ENCODE data around the gene PER3. TPM values are rescaled to one million over a fixed set of nuclear protein-coding genes. Genes with fewer than 3 reads are reported as not detected.

PER3 gene
- total and polyA plus RNA-seq, 9 of the 15 experiments (the other 6 are each of a cell fraction or from before 2014, with no cell fraction given) = 11.9 to 22.5 (median 14.6) TPM

DNA sequence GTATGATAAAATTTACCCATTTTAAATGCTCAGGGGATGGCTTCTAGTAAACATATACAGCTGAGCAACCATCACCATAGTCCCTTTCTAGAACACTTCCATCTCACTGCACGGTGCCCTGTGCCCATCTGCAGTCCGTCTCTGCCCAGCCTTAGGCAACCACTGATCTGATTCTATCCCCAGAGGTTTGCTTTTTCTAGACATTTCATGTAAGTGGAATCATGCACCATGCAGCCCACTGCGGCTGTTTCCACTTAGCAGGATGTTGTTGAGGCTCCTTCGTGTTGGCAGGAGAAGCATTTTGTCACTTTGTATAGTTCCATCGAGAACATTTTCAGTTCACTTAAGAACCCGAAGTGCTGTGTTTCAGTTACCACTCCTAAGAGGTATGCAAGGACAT lies 40.7 kb upstream of the PER3 start:
- Histone ChIP-seq H2AFZ (ENCODE audit: low read depth, low read length) (no peak overlapping the region), H3K27me3 (ENCODE audit: control insufficient read depth in 2 of 2, insufficient read depth in 2 of 2, low read length in 2 of 2) (peaks cover 38 to 53% of the 10 kb centered on the region in 2 experiments), H3K4me2 (ENCODE audit: insufficient read depth, low read length) (no peak overlapping the region), H3K36me3 (ENCODE audit: control insufficient read depth, insufficient read depth, low read length) (no peaks in the 10 kb centered on the region), H3K27ac (ENCODE audit: extremely low read depth, low read depth, low read length) (no peak overlapping the region), H3K9me3 (replicated peaks; ENCODE audit: control insufficient read depth, insufficient read depth, low read depth, low read length) (no peaks in the 10 kb centered on the region), H3K79me2 (ENCODE audit: control insufficient read depth, insufficient read depth, low read length) (no peaks in the 10 kb centered on the region), H3K9me1 (ENCODE audit: control insufficient read depth, insufficient read depth, low read length) (no peaks in the 10 kb centered on the region), H3K9ac (ENCODE audit: insufficient read depth in 1 of 2, low read depth in 2 of 2, low read length in 2 of 2) (no peak overlapping the region), H4K20me1 (replicated peaks; ENCODE audit: control insufficient read depth, insufficient read depth, low read length) (no peaks in the 10 kb centered on the region), H3K4me3 (no peak overlapping the region), H3K4me1 (replicated peaks in 1 of 2; ENCODE audit: control insufficient read depth in 2 of 2, insufficient read depth in 2 of 2, low read length in 2 of 2) (no peaks in the 10 kb centered on the region)
- no TSS peak for BruUV-seq (replicated peaks)
- ChIA-PET POLR2A (interaction anchor here (0.5 to 0.8 kb wide), 4 partner anchors 16 to 1113 kb away, joined by 3 to 5 read pairs (median 4); no protein-coding TSS in a partner anchor), CTCF (ENCODE audit: low intra/inter-chr PET ratio) (no interaction called here)
- intact Hi-C loops (cut with micrococcal nuclease) (no loop called here), in situ Hi-C loops (cut with MboI) (no loop called here)
- no peak for DNase-seq (ENCODE audit: extremely low read depth in 1 of 4, low spot score in 3 of 4)
- WGBS (ENCODE audit: insufficient coverage, low coverage, missing lambda C conversion rate) = 5% methylated on average over 6 of the region's 6 CpGs
- no peak for FAIRE-seq
- TF ChIP-seq SREBF2 (CRISPR knock-in tag; IDR thresholded peaks at IDR 0.05) = no peak
- no peak for ATAC-seq

DNA sequence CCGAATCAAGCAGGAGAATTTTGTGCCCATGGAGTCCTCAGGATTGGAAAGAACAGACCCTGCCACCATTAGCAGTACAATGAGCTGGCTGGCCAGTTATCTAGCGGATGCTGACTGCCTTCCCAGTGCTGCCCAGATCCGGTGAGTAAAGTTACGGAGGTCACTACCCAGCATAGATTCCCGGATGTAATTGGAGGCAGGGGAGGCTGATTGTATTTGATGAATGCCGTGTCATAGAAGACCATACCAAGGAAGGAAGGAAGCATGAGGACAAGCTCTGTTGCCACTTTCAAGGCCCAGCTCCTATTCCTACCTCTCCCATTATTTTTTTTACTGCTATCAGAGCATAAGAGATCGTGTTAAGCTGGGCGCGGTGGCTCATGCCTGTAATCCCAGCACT lies 39.2 kb upstream of the PER3 start:
- CTCF ChIA-PET (ENCODE audit: low intra/inter-chr PET ratio) = no interaction called here

More for the DNA sequence above, 39.2 kb upstream of the PER3 start:
- Histone ChIP-seq H3K36me3 (ENCODE audit: control insufficient read depth, insufficient read depth, low read length) (no peaks in the 10 kb centered on the region), H3K9me3 (replicated peaks; ENCODE audit: control insufficient read depth, insufficient read depth, low read depth, low read length) (no peaks in the 10 kb centered on the region), H3K27me3 (ENCODE audit: control insufficient read depth in 2 of 2, insufficient read depth in 2 of 2, low read length in 2 of 2) (peaks cover 34 to 44% of the 10 kb centered on the region in 2 experiments), H3K27ac (ENCODE audit: extremely low read depth, low read depth, low read length) (no peak overlapping the region), H3K9ac (ENCODE audit: insufficient read depth in 1 of 2, low read depth in 2 of 2, low read length in 2 of 2) (no peak overlapping the region), H3K9me1 (ENCODE audit: control insufficient read depth, insufficient read depth, low read length) (no peaks in the 10 kb centered on the region), H3K4me2 (ENCODE audit: insufficient read depth, low read length) (no peak overlapping the region), H3K4me3 (no peak overlapping the region), H3K79me2 (ENCODE audit: control insufficient read depth, insufficient read depth, low read length) (no peaks in the 10 kb centered on the region), H4K20me1 (replicated peaks; ENCODE audit: control insufficient read depth, insufficient read depth, low read length) (no peaks in the 10 kb centered on the region), H2AFZ (ENCODE audit: low read depth, low read length) (no peak overlapping the region), H3K4me1 (replicated peaks in 1 of 2; ENCODE audit: control insufficient read depth in 2 of 2, insufficient read depth in 2 of 2, low read length in 2 of 2) (no peaks in the 10 kb centered on the region)
- ATAC-seq (no peak), DNase-seq (ENCODE audit: extremely low read depth in 1 of 4, low spot score in 3 of 4) (no peak), FAIRE-seq (no peak)
- WGBS (ENCODE audit: insufficient coverage, low coverage, missing lambda C conversion rate) = 5% methylated on average over 9 of the region's 9 CpGs
- intact Hi-C loops (cut with micrococcal nuclease) = no loop called here
- in situ Hi-C loops (cut with MboI) = no loop called here
- POLR2A ChIA-PET = no interaction called here
- TF ChIP-seq MIER1 (IDR thresholded peaks at IDR 0.05; ENCODE audit: low read depth) (no peak), JUND (IDR thresholded peaks at IDR 0.05; ENCODE audit: borderline replicate concordance, low read depth, low read length) (no peak), JUND (tag; IDR thresholded peaks at IDR 0.05; ENCODE audit: borderline replicate concordance, low read depth, low read length) (no peak), RNF2 (IDR thresholded peaks at IDR 0.05) (no peak), ZC3H4 (CRISPR knock-in tag; IDR thresholded peaks at IDR 0.05; ENCODE audit: borderline replicate concordance) (no peak), PHTF2 (CRISPR knock-in tag; IDR thresholded peaks at IDR 0.05) (no peak), HNRNPUL1 (IDR thresholded peaks at IDR 0.05; ENCODE audit: low read length) (no peak), SRSF7 (optimal IDR thresholded peaks at IDR 0.05; ENCODE audit: low read depth, low read length) (no peak)
- TF ChIP-seq, protein P1, sequence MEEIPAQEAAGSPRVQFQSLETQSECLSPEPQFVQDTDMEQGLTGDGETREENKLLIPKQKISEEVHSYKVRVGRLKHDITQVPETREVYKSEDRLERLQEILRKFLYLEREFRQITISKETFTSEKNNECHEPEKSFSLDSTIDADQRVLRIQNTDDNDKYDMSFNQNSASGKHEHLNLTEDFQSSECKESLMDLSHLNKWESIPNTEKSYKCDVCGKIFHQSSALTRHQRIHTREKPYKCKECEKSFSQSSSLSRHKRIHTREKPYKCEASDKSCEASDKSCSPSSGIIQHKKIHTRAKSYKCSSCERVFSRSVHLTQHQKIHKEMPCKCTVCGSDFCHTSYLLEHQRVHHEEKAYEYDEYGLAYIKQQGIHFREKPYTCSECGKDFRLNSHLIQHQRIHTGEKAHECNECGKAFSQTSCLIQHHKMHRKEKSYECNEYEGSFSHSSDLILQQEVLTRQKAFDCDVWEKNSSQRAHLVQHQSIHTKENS (CRISPR knock-in tag; IDR thresholded peaks at IDR 0.05) = no peak
- no TSS peak for BruUV-seq (replicated peaks)

Measured in K562 (cell line).